OCI-LY3 (cell line): Measurements from ENCODE around the gene TSHR.

Experiments
- H2AFZ ChIP-seq: fragments of 200-600, 300-600 bp; shearing (Covaris generic); 2 replicates; pipeline ENCODE4 v1.6.0; 2014; ENCODE audit warnings: antibody characterized with exemption, low read depth, low read length
- H3K27ac ChIP-seq: fragments of 200-600, 300-600 bp; sonication (generic); 2 replicates; pipeline ENCODE4 v1.5.1; 2014; ENCODE audit warnings: mild to moderate bottlenecking, low read length, moderate library complexity, mixed read lengths
- H3K27me3 ChIP-seq: fragments of 200-600, 300-600 bp; sonication (generic); 2 replicates; pipeline ENCODE4 v1.6.1; 2014; ENCODE audit warnings: low read depth, low read length, mixed read lengths
- H3K36me3 ChIP-seq: fragments of 200-600, 300-600 bp; sonication (generic); replicated peaks from 2 replicates; pipeline ENCODE3; 2014; ENCODE audit warnings: low read depth, low read length, mixed read lengths
- H3K4me1 ChIP-seq: fragments of 300-600, 200-600 bp; sonication (generic); 2 replicates; pipeline ENCODE4 v1.6.1; 2014; ENCODE audit warnings: low read length, mixed read lengths
- H3K4me2 ChIP-seq: fragments of 200-600, 300-600 bp; sonication (generic); 2 replicates; pipeline ENCODE4 v1.6.1; 2014; ENCODE audit warnings: low read length, mixed read lengths
- H3K4me3 ChIP-seq: fragments of 300-600, 200-600 bp; sonication (generic); 2 replicates; pipeline ENCODE4 v1.5.1; 2014; ENCODE audit warnings: antibody characterized with exemption, mild to moderate bottlenecking, low read length, moderate library complexity
- H3K79me2 ChIP-seq: fragments of 300-600, 200-600 bp; shearing (Covaris generic); 2 replicates; pipeline ENCODE4 v1.6.1; 2014; ENCODE audit warnings: mild to moderate bottlenecking, low read length, mixed read lengths
- H3K9ac ChIP-seq: fragments of 300-600, 200-600 bp; shearing (Covaris generic); 2 replicates; pipeline ENCODE4 v1.6.0; 2014; ENCODE audit warnings: mild to moderate bottlenecking, low read length, moderate library complexity
- H3K9me3 ChIP-seq: fragments of 200-600, 300-600 bp; shearing (Covaris generic); 2 replicates; pipeline ENCODE4 v1.6.1; 2014; ENCODE audit warnings: low read length, mixed read lengths; ENCODE audit not compliant: insufficient read depth
- H4K20me1 ChIP-seq: fragments of 200-600, 300-600 bp; sonication (generic); 2 replicates; pipeline ENCODE4 v1.6.1; 2016; ENCODE audit warnings: low read length, mixed read lengths; ENCODE audit not compliant: insufficient read depth
- EZH2phosphoT487 ChIP-seq: fragments of 200-600 bp; shearing (Covaris generic); IDR thresholded peaks from 2 replicates; pipeline ENCODE4 v1.6.1; 2018; ENCODE audit warnings: antibody characterized with exemption, mixed run types, low read depth
- TF ChIP-seq, protein P1 (sequence below): fragments of 200-600, 300-600 bp; sonication (generic); IDR thresholded peaks from 2 replicates; pipeline ENCODE4 v1.5.1; 2014; ENCODE audit warnings: antibody characterized with exemption, low read length, low read depth

Gene TSHR

DNA sequence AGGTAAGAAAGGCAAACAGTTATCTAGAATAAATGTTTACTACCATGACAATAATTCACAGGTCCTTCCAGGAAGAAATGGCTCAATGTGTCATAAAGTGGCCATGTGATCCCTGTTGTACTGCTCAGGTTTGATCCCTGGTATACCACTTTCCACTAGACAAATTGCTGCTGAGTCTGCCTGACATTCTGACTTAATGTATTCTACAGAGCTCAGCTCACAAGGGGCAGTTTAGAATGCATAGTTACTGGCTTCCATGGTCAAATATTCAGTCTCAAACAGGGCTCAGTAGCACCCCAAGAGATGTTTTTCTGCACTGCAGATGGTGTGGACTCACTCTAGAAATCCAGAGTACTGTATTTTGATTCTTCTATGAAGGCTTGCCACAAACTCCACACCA lies 21.8 kb downstream of the TSHR start:
- Histone ChIP-seq H3K9ac (no peak overlapping the region), H3K36me3 (no peaks in the 10 kb centered on the region), H3K4me1 (no peaks in the 10 kb centered on the region), H3K79me2 (no peaks in the 10 kb centered on the region), H3K9me3 (no peaks in the 10 kb centered on the region), H3K27me3 (peaks cover 9% of the 10 kb centered on the region; the same call in 1 of the 2 replicates), H3K4me3 (no peak overlapping the region), H4K20me1 (no peaks in the 10 kb centered on the region), H2AFZ (no peak overlapping the region), H3K27ac (no peak overlapping the region), H3K4me2 (no peak overlapping the region)
- no peak for TF ChIP-seq EZH2phosphoT487
- TF ChIP-seq, protein P1, sequence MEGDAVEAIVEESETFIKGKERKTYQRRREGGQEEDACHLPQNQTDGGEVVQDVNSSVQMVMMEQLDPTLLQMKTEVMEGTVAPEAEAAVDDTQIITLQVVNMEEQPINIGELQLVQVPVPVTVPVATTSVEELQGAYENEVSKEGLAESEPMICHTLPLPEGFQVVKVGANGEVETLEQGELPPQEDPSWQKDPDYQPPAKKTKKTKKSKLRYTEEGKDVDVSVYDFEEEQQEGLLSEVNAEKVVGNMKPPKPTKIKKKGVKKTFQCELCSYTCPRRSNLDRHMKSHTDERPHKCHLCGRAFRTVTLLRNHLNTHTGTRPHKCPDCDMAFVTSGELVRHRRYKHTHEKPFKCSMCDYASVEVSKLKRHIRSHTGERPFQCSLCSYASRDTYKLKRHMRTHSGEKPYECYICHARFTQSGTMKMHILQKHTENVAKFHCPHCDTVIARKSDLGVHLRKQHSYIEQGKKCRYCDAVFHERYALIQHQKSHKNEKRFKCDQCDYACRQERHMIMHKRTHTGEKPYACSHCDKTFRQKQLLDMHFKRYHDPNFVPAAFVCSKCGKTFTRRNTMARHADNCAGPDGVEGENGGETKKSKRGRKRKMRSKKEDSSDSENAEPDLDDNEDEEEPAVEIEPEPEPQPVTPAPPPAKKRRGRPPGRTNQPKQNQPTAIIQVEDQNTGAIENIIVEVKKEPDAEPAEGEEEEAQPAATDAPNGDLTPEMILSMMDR, result no peak

DNA sequence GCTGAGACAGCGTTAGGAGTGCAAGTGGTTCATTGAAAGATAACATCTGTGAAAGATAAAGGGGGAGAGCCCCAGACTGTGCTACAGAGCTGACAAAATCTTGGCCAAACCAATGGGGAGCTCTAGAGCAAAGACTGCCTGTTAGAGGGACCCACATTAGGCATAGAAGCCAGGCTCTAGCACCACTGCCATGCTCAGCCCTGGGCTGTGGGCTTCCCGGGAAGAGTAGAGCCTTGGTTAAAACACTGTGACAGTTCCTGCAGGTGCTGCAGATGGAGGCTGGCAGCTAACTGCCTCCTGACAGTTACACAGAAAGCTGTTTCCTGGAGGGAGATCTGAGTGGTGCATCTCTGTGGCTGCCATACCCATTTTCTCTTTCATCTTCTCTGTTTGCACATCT lies 23.0 kb downstream of the TSHR start:
- Histone ChIP-seq H4K20me1 (no peaks in the 10 kb centered on the region), H3K27ac (no peak overlapping the region), H2AFZ (no peak overlapping the region), H3K4me1 (no peaks in the 10 kb centered on the region), H3K9me3 (no peaks in the 10 kb centered on the region), H3K4me3 (no peak overlapping the region), H3K36me3 (no peaks in the 10 kb centered on the region), H3K4me2 (no peak overlapping the region), H3K9ac (no peak overlapping the region), H3K27me3 (peaks cover 9% of the 10 kb centered on the region; the same call in 1 of the 2 replicates), H3K79me2 (no peaks in the 10 kb centered on the region)
- TF ChIP-seq EZH2phosphoT487, result no peak
- TF ChIP-seq, protein P1, result no peak

DNA sequence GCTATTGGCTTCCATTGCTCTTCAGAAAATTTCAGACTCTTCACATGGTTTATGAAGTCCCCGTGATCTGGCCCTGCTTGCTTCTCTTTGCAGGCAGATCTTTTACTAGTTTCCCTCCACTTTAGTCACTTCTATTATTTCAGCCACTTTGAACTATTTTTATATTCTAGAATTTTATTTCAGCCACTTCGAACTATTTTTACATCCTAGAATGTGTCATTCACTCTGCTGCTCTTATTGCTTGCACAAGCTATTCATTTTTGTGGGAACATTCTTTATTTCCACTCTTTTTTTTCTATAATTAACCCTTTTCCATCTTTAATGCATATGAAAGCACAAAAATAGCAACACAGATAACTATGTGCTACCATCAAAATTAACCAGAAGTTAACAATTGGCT lies 24.5 kb downstream of the TSHR start:
- Histone ChIP-seq H3K79me2 (no peaks in the 10 kb centered on the region), H3K9me3 (no peaks in the 10 kb centered on the region), H2AFZ (no peak overlapping the region), H3K27ac (no peak overlapping the region), H3K36me3 (no peaks in the 10 kb centered on the region), H3K9ac (no peak overlapping the region), H3K4me3 (no peak overlapping the region), H4K20me1 (no peaks in the 10 kb centered on the region), H3K4me1 (peaks cover 4% of the 10 kb centered on the region; the same call in 1 of the 2 replicates), H3K27me3 (peaks cover 4% of the 10 kb centered on the region; the same call in 1 of the 2 replicates), H3K4me2 (no peak overlapping the region)
- no peak for TF ChIP-seq EZH2phosphoT487
- TF ChIP-seq, protein P1, result no peak

DNA sequence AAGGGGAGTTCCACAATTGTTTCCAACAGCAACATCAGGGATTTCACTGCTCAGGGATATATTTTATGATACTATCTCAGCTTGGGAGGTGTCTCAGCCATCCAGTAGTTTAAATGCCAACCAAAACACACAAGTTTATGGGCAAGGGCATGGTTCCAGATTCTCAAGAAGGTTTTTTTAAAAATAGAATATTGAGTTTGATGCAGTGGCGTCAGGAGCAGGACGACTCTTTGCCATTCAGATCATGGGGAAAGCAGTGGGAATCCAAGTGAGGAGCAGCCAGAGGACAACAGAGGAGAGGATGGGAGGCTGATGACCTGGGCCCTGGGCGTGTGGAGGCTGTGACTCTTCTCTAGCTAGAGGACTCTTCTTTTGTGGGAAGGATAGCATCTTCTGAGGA lies 25.7 kb downstream of the TSHR start:
- TF ChIP-seq EZH2phosphoT487, result no peak
- TF ChIP-seq, protein P1, result no peak
- Histone ChIP-seq H3K9ac (no peak overlapping the region), H3K79me2 (no peaks in the 10 kb centered on the region), H2AFZ (no peak overlapping the region), H3K4me2 (no peak overlapping the region), H4K20me1 (no peaks in the 10 kb centered on the region), H3K4me3 (no peak overlapping the region), H3K9me3 (no peaks in the 10 kb centered on the region), H3K4me1 (peaks cover 9% of the 10 kb centered on the region), H3K27ac (no peak overlapping the region), H3K27me3 (no peaks in the 10 kb centered on the region), H3K36me3 (no peaks in the 10 kb centered on the region)
